Mesenchymal stem cell (in vitro differentiated cells and primary cell): ENCODE results near the gene PPP1R10.
"Not testable (repeated sequence)": the region's sequence is repeated elsewhere in the genome, so short reads cannot be mapped to it uniquely, and the experiment has no call there.

ENCODE experiments used
- DNase-seq: peaks from one replicate; pipeline ENCODE4 v3.0.0-alpha.2; 2013
- H2AFZ ChIP-seq: one replicate; pipeline ENCODE4 v1.6.1; 2013; ENCODE audit warnings: low read depth, mild to moderate bottlenecking, control low read depth, inconsistent platforms, low read length, moderate library complexity
- H2AK5ac ChIP-seq: 2 replicates; pipeline ENCODE4 v1.6.1; 2013; ENCODE audit warnings: low read length, moderate library complexity, mild to moderate bottlenecking, inconsistent platforms; ENCODE audit not compliant: severe bottlenecking
- H2BK120ac ChIP-seq: one replicate; pipeline ENCODE4 v1.6.1; 2013; ENCODE audit warnings: low read depth, mild to moderate bottlenecking, inconsistent platforms, low read length, moderate library complexity
- H2BK12ac ChIP-seq, 2 experiments: one replicate each; pipeline ENCODE4 v1.6.1; 2013; ENCODE audit warnings: inconsistent platforms in 2 of 2, low read length in 2 of 2, mild to moderate bottlenecking in 2 of 2, moderate library complexity in 2 of 2, control low read depth in 1 of 2
- H2BK15ac ChIP-seq: one replicate; pipeline ENCODE4 v1.6.1; 2013; ENCODE audit warnings: mild to moderate bottlenecking, low read depth, inconsistent platforms; ENCODE audit not compliant: poor library complexity, severe bottlenecking
- H2BK5ac ChIP-seq: 2 replicates; pipeline ENCODE4 v1.6.1; 2013; ENCODE audit warnings: low read depth, mild to moderate bottlenecking, low read length, control low read depth, inconsistent platforms; ENCODE audit not compliant: poor library complexity, severe bottlenecking
- H3K14ac ChIP-seq, 2 experiments: one replicate each; pipeline ENCODE4 v1.6.1; 2013; ENCODE audit warnings: inconsistent platforms in 2 of 2, low read length in 2 of 2, control low read depth in 1 of 2, mild to moderate bottlenecking in 1 of 2, moderate library complexity in 1 of 2
- H3K18ac ChIP-seq, 2 experiments: one replicate each; pipeline ENCODE4 v1.6.1; 2013; ENCODE audit warnings: inconsistent platforms in 2 of 2, low read length in 2 of 2, control low read depth in 1 of 2, low read depth in 1 of 2, mild to moderate bottlenecking in 1 of 2
- H3K23ac ChIP-seq, 2 experiments: one replicate each; pipeline ENCODE4 v1.6.1; 2013; ENCODE audit warnings: inconsistent platforms in 2 of 2, low read length in 2 of 2, mild to moderate bottlenecking in 2 of 2, moderate library complexity in 2 of 2, control low read depth in 1 of 2
- H3K27ac ChIP-seq: 2 replicates; pipeline ENCODE4 v1.5.1; 2013; ENCODE audit warnings: mild to moderate bottlenecking, moderate library complexity, low read length, control low read depth, inconsistent platforms; ENCODE audit not compliant: poor library complexity, severe bottlenecking
- H3K27me3 ChIP-seq, 2 experiments: 2 replicates each; pipeline versions ENCODE4 v1.6.1 to v1.7.0; 2013; ENCODE audit warnings: low read length in 2 of 2, mild to moderate bottlenecking in 2 of 2, moderate library complexity in 2 of 2, control low read depth in 1 of 2, inconsistent platforms in 1 of 2; ENCODE audit not compliant: control insufficient read depth in 1 of 2, insufficient read depth in 1 of 2
- H3K36me3 ChIP-seq, 2 experiments: 2 replicates each; pipeline versions ENCODE4 v1.6.1 to v1.7.0; 2013; ENCODE audit warnings: low read length in 2 of 2, control low read depth in 1 of 2, inconsistent platforms in 1 of 2, low read depth in 1 of 2, mild to moderate bottlenecking in 1 of 2; ENCODE audit not compliant: insufficient read depth in 2 of 2, control insufficient read depth in 1 of 2
- H3K4ac ChIP-seq, 2 experiments: one replicate each; pipeline ENCODE4 v1.6.1; 2013; ENCODE audit warnings: inconsistent platforms in 2 of 2, low read length in 2 of 2, mild to moderate bottlenecking in 2 of 2, moderate library complexity in 2 of 2, control low read depth in 1 of 2, low read depth in 1 of 2
- H3K4me1 ChIP-seq: 2 replicates; pipeline ENCODE4 v1.6.1; 2013; ENCODE audit warnings: low read depth, low read length, control low read depth; ENCODE audit not compliant: control insufficient read depth, insufficient read depth
- H3K4me2 ChIP-seq: 2 replicates; pipeline ENCODE4 v1.6.1; 2013; ENCODE audit warnings: low read length, mild to moderate bottlenecking, inconsistent platforms; ENCODE audit not compliant: poor library complexity, severe bottlenecking
- H3K4me3 ChIP-seq, 2 experiments: 2 replicates each; pipeline versions ENCODE4 v1.5.1 to v1.7.0; 2013; ENCODE audit warnings: low read length in 2 of 2, mild to moderate bottlenecking in 2 of 2, control low read depth in 1 of 2, low read depth in 1 of 2; ENCODE audit not compliant: insufficient read depth in 1 of 2
- H3K79me1 ChIP-seq: replicated peaks from 2 replicates; pipeline ENCODE4 v1.6.1; 2013; ENCODE audit warnings: mild to moderate bottlenecking, control low read depth, low read length, inconsistent platforms; ENCODE audit not compliant: poor library complexity, severe bottlenecking
- H3K9ac ChIP-seq: 2 replicates; pipeline ENCODE4 v1.7.0; 2013; ENCODE audit warnings: mild to moderate bottlenecking, low read length, moderate library complexity
- H3K9me3 ChIP-seq: 2 replicates; pipeline ENCODE4 v1.7.0; 2013; ENCODE audit warnings: mild to moderate bottlenecking, low read length; ENCODE audit not compliant: control insufficient read depth
- H4K8ac ChIP-seq: one replicate; pipeline ENCODE4 v1.6.1; 2013; ENCODE audit warnings: inconsistent platforms, mild to moderate bottlenecking, low read length, moderate library complexity
- H4K91ac ChIP-seq: one replicate; pipeline ENCODE4 v1.6.1; 2013; ENCODE audit warnings: mild to moderate bottlenecking, low read length, inconsistent platforms
- WGBS: methylation state at CpG from one replicate; pipeline ENCODE4 v1.1.7; 2013; ENCODE audit warnings: mixed read lengths; 5-methylcytosine and 5-hydroxymethylcytosine counted together

The PPP1R10 gene

GRCh38 chr6:30598912-30599624 is 18.0 kb downstream of the PPP1R10 start:
- Histone ChIP-seq H2AK5ac (no peak overlapping the region), H3K18ac (no peak overlapping the region), H3K27me3 (no peaks in the 10 kb centered on the region), H4K8ac (no peak overlapping the region), H4K91ac (no peak overlapping the region), H3K36me3 (peaks cover 46 to 56% of the 10 kb centered on the region in 2 experiments), H3K4me3 (no peak overlapping the region), H3K23ac (no peak overlapping the region), H2BK15ac (no peak overlapping the region), H3K9ac (no peak overlapping the region), H3K14ac (no peak overlapping the region), H3K79me1 (peaks cover 15% of the 10 kb centered on the region), H2BK12ac (no peak overlapping the region), H3K4me2 (no peak overlapping the region), H3K9me3 (no peaks in the 10 kb centered on the region), H2BK120ac (no peak overlapping the region), H3K4me1 (no peaks in the 10 kb centered on the region), H2BK5ac (no peak overlapping the region), H2AFZ (no peak overlapping the region), H3K4ac (no peak overlapping the region), H3K27ac (no peak overlapping the region)
- WGBS, result 86% methylated on average over 12 of the region's 12 CpGs
- DNase-seq, result no peak

GRCh38 chr6:30597315-30598144 is 19.5 kb downstream of the PPP1R10 start:
- H4K91ac ChIP-seq, H3K27ac ChIP-seq, H2BK12ac ChIP-seq, H3K79me1 ChIP-seq, H2BK120ac ChIP-seq, H3K18ac ChIP-seq, H2AK5ac ChIP-seq, H2AFZ ChIP-seq, H3K4me3 ChIP-seq, H3K27me3 ChIP-seq, H2BK5ac ChIP-seq, H3K4me2 ChIP-seq, H2BK15ac ChIP-seq, H3K9ac ChIP-seq, H3K4ac ChIP-seq, H3K14ac ChIP-seq, H3K9me3 ChIP-seq, H3K23ac ChIP-seq, H3K4me1 ChIP-seq, H4K8ac ChIP-seq: not testable (repeated sequence)
- DNase-seq, result peak; percentile 86
- 81% methylated on average over 13 of the region's 15 CpGs for WGBS
- H3K36me3 ChIP-seq, result peaks cover 36 to 54% of the 10 kb centered on the region in 2 experiments

- Histone ChIP-seq H4K91ac (no peak overlapping the region), H3K4me3 (no peak overlapping the region), H4K8ac (no peak overlapping the region), H3K9ac (no peak overlapping the region), H3K18ac (no peak overlapping the region), H3K4ac (no peak overlapping the region), H3K27ac (no peak overlapping the region), H2BK15ac (no peak overlapping the region), H2BK12ac (no peak overlapping the region), H2AK5ac (no peak overlapping the region), H2BK120ac (no peak overlapping the region), H3K23ac (no peak overlapping the region), H3K14ac (no peak overlapping the region), H2AFZ (no peak overlapping the region), H3K9me3 (no peaks in the 10 kb centered on the region), H3K4me1 (peaks cover 2% of the 10 kb centered on the region), H3K4me2 (no peak overlapping the region), H3K79me1 (peaks cover 10% of the 10 kb centered on the region), H3K36me3 (peaks cover 50 to 78% of the 10 kb centered on the region in 2 experiments), H2BK5ac (no peak overlapping the region), H3K27me3 (no peaks in the 10 kb centered on the region)
- WGBS, result 100% methylated on average over 1 of the region's 1 CpG
- no peak for DNase-seq
Observed at GRCh38 chr6:30592287-30592686, 24.8 kb downstream of the PPP1R10 start.

GRCh38 chr6:30591008-30591407 is 26.0 kb downstream of the PPP1R10 start:
- H2BK120ac ChIP-seq, result no peak overlapping the region
- no peak overlapping the region for H3K4me3 ChIP-seq
- H3K9me3 ChIP-seq, result no peaks in the 10 kb centered on the region
- no peak overlapping the region for H2BK5ac ChIP-seq
- H4K91ac ChIP-seq, result no peak overlapping the region
- no peak overlapping the region for H2BK12ac ChIP-seq
- H3K4me2 ChIP-seq, result no peak overlapping the region
- peaks cover 12% of the 10 kb centered on the region for H3K79me1 ChIP-seq
- peaks cover 62 to 88% of the 10 kb centered on the region in 2 experiments for H3K36me3 ChIP-seq
- H3K18ac ChIP-seq, result no peak overlapping the region
- H3K27me3 ChIP-seq, result no peaks in the 10 kb centered on the region
- peaks cover 2% of the 10 kb centered on the region for H3K4me1 ChIP-seq
- 67% methylated on average over 1 of the region's 1 CpG for WGBS
- H3K23ac ChIP-seq, result no peak overlapping the region
- H2AFZ ChIP-seq, result no peak overlapping the region
- H4K8ac ChIP-seq, result no peak overlapping the region
- no peak overlapping the region for H3K4ac ChIP-seq
- H3K27ac ChIP-seq, result no peak overlapping the region
- H2AK5ac ChIP-seq, result no peak overlapping the region
- H3K14ac ChIP-seq, result no peak overlapping the region
- H2BK15ac ChIP-seq, result no peak overlapping the region
- peak overlapping the region; percentile 63 for H3K9ac ChIP-seq
- DNase-seq, result peak; percentile 71
